Trophoblast cell (in vitro differentiated cells and primary cell): ENCODE results near the gene MAGI2.
A peak's percentile ranks its signal among the peaks of the same experiment; 100 is the strongest.

Experiments used
- DNase-seq, 2 donors: peaks; one replicate each; pipeline ENCODE4 v3.0.0-alpha.2; 2016
- H2AFZ ChIP-seq: 2 replicates; pipeline ENCODE4 v1.6.1; 2013; ENCODE audit warnings: low read length, moderate library complexity, mild to moderate bottlenecking; ENCODE audit not compliant: insufficient read depth, poor library complexity
- H2AK5ac ChIP-seq: 2 replicates; pipeline ENCODE4 v1.6.1; 2013; ENCODE audit warnings: mild to moderate bottlenecking, low read length
- H2BK120ac ChIP-seq: 2 replicates; pipeline ENCODE4 v1.6.1; 2013; ENCODE audit warnings: low read length, mild to moderate bottlenecking, moderate library complexity; ENCODE audit not compliant: insufficient read depth, poor library complexity
- H2BK12ac ChIP-seq: 2 replicates; pipeline ENCODE4 v1.6.1; 2013; ENCODE audit warnings: mild to moderate bottlenecking, low read length, moderate library complexity
- H2BK5ac ChIP-seq: 2 replicates; pipeline ENCODE4 v1.6.1; 2013; ENCODE audit warnings: low read length, low read depth, moderate library complexity, mild to moderate bottlenecking; ENCODE audit not compliant: poor library complexity
- H3K14ac ChIP-seq: 2 replicates; pipeline ENCODE4 v1.6.1; 2013; ENCODE audit warnings: mild to moderate bottlenecking, low read length
- H3K18ac ChIP-seq: 2 replicates; pipeline ENCODE4 v1.6.1; 2013; ENCODE audit warnings: mild to moderate bottlenecking, low read length
- H3K23ac ChIP-seq: 2 replicates; pipeline ENCODE4 v1.6.1; 2013; ENCODE audit warnings: low read length
- H3K27ac ChIP-seq: 2 replicates; pipeline ENCODE4 v1.5.1; 2013; ENCODE audit warnings: low read depth, mild to moderate bottlenecking, inconsistent platforms, low read length, moderate library complexity
- H3K27me3 ChIP-seq: 2 replicates; pipeline ENCODE4 v1.6.1; 2013; ENCODE audit warnings: inconsistent platforms, mild to moderate bottlenecking, low read length, moderate library complexity; ENCODE audit not compliant: insufficient read depth
- H3K36me3 ChIP-seq, 2 experiments: 1 replicate in 1 of 2; 2 replicates in 1 of 2; pipeline ENCODE4 v1.6.1; 2013; ENCODE audit warnings: low read length in 2 of 2, mild to moderate bottlenecking in 2 of 2, moderate library complexity in 1 of 2; ENCODE audit not compliant: insufficient read depth in 2 of 2, control insufficient read depth in 1 of 2
- H3K4ac ChIP-seq: 2 replicates; pipeline ENCODE4 v1.6.1; 2013; ENCODE audit warnings: low read depth, mild to moderate bottlenecking, low read length, moderate library complexity
- H3K4me1 ChIP-seq, 2 experiments: 1 replicate in 1 of 2; 2 replicates in 1 of 2; pipeline ENCODE4 v1.6.1; 2013; ENCODE audit warnings: low read length in 2 of 2, mild to moderate bottlenecking in 2 of 2, moderate library complexity in 1 of 2; ENCODE audit not compliant: insufficient read depth in 2 of 2, control insufficient read depth in 1 of 2
- H3K4me2 ChIP-seq: 2 replicates; pipeline ENCODE4 v1.6.1; 2013; ENCODE audit warnings: inconsistent platforms, mild to moderate bottlenecking, low read length, moderate library complexity
- H3K4me3 ChIP-seq: 2 replicates; pipeline ENCODE4 v1.5.1; 2013; ENCODE audit warnings: mild to moderate bottlenecking, low read depth, low read length, inconsistent platforms
- H3K79me1 ChIP-seq: one replicate; pipeline ENCODE4 v1.6.1; 2013; ENCODE audit warnings: low read length
- H3K79me2 ChIP-seq: 2 replicates; pipeline ENCODE4 v1.6.1; 2013; ENCODE audit warnings: low read length, mild to moderate bottlenecking; ENCODE audit not compliant: control insufficient read depth, insufficient read depth, poor library complexity
- H3K9ac ChIP-seq: 2 replicates; pipeline ENCODE4 v1.6.1; 2013; ENCODE audit warnings: mild to moderate bottlenecking, low read length
- H3K9me3 ChIP-seq: 2 replicates; pipeline ENCODE4 v1.6.1; 2013; ENCODE audit warnings: low read depth, mild to moderate bottlenecking, control low read depth, inconsistent platforms, low read length; ENCODE audit not compliant: insufficient read depth
- H4K12ac ChIP-seq: 2 replicates; pipeline ENCODE4 v1.6.1; 2013; ENCODE audit warnings: low read depth, mild to moderate bottlenecking, low read length, moderate library complexity
- H4K8ac ChIP-seq: 2 replicates; pipeline ENCODE4 v1.6.1; 2013; ENCODE audit warnings: low read depth, mild to moderate bottlenecking, low read length, moderate library complexity
- H4K91ac ChIP-seq: one replicate; pipeline ENCODE4 v1.6.1; 2013; ENCODE audit warnings: low read depth, mild to moderate bottlenecking, low read length, moderate library complexity
- WGBS: extraction: QIAGEN DNeasy Blood & Tissue Kit; methylation state at CpG from one replicate; pipeline ENCODE4 v1.1.7; 2013; ENCODE audit warnings: missing lambda C conversion rate; ENCODE audit not compliant: insufficient read length, insufficient coverage; ENCODE audit errors: extremely low coverage; 5-methylcytosine and 5-hydroxymethylcytosine counted together

Gene MAGI2

DNA sequence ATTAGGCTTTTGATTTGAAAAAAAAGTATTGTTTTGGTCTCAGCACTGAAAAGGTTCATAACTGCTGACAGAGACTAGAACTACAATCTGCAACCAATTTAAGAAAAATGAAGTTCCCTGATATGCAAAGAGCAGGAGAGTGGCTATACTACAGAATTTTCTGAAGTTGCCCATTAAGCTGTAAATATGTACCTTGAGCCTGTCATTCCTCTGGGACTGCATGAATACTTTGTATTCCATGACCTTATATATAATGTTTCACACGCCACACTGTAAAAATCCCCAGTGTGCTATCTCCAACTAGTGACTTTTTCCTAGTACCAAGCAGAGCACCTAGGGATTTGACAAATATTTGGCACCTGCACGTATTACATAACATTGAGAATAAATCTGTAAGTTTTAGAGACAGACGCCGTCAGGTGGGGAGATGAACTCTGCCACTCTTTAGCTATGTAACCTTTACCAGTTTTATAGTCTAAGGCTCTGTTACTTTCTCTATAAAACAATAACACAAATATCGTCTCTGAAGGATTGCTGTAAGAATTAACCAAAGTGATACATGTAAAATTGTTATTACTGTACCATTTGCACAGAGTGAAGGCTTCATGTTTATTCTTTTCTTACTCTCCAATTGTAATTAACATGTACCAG lies 235.4 kb downstream of the MAGI2 start:
- no peak overlapping the region for H3K23ac ChIP-seq
- no peaks in the 10 kb centered on the region for H3K79me2 ChIP-seq
- H2AFZ ChIP-seq: no peak overlapping the region
- H3K4me2 ChIP-seq: no peak overlapping the region
- H3K18ac ChIP-seq: no peak overlapping the region
- H3K4ac ChIP-seq: no peak overlapping the region
- no peak overlapping the region for H3K4me3 ChIP-seq
- no peak for DNase-seq
- no peak overlapping the region for H2BK120ac ChIP-seq
- no peak overlapping the region for H3K14ac ChIP-seq
- no peak overlapping the region for H2AK5ac ChIP-seq
- no peak overlapping the region for H2BK12ac ChIP-seq
- no peak overlapping the region for H3K9ac ChIP-seq
- no peaks in the 10 kb centered on the region for H3K4me1 ChIP-seq
- no peak overlapping the region for H3K27ac ChIP-seq
- H2BK5ac ChIP-seq: no peak overlapping the region
- H3K36me3 ChIP-seq: no peaks in the 10 kb centered on the region
- no peak overlapping the region for H4K91ac ChIP-seq
- H3K27me3 ChIP-seq: no peaks in the 10 kb centered on the region
- H4K12ac ChIP-seq: no peak overlapping the region
- H3K79me1 ChIP-seq: no peaks in the 10 kb centered on the region
- H4K8ac ChIP-seq: no peak overlapping the region
- no peaks in the 10 kb centered on the region for H3K9me3 ChIP-seq
- no CpG with 5 or more reads among the region's 5 CpGs for WGBS

DNA sequence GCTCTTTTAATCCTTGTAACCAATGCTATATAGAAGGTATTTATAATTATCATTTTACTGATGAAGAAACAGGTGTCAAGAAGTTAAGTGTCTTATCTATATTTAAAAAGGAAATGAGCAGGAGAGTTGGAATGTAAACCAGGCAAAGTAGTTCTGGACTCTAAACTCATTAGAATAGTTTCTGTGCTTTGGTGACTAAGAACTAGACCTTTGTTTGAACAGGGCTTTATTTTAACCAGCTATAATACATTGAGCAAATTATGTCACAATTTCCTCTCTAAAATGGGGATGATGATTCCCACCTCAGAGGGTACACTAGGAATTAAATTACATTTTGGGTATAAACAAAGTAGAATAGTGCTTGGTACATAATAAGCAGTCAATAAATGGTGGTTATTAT lies 236.0 kb downstream of the MAGI2 start:
- Histone ChIP-seq H3K4me2 (no peak overlapping the region), H3K4ac (no peak overlapping the region), H4K12ac (no peak overlapping the region), H3K9me3 (no peaks in the 10 kb centered on the region), H2BK5ac (no peak overlapping the region), H4K91ac (no peak overlapping the region), H3K18ac (no peak overlapping the region), H3K14ac (no peak overlapping the region), H3K9ac (no peak overlapping the region), H2BK12ac (no peak overlapping the region), H3K36me3 (no peaks in the 10 kb centered on the region), H4K8ac (no peak overlapping the region), H2AK5ac (no peak overlapping the region), H3K4me1 (no peaks in the 10 kb centered on the region), H3K23ac (no peak overlapping the region), H2AFZ (no peak overlapping the region), H3K27ac (no peak overlapping the region), H3K79me1 (no peaks in the 10 kb centered on the region), H3K27me3 (no peaks in the 10 kb centered on the region), H3K4me3 (no peak overlapping the region), H3K79me2 (no peaks in the 10 kb centered on the region), H2BK120ac (no peak overlapping the region)
- peak in 1 of 2 donors; percentile 39 for DNase-seq

DNA sequence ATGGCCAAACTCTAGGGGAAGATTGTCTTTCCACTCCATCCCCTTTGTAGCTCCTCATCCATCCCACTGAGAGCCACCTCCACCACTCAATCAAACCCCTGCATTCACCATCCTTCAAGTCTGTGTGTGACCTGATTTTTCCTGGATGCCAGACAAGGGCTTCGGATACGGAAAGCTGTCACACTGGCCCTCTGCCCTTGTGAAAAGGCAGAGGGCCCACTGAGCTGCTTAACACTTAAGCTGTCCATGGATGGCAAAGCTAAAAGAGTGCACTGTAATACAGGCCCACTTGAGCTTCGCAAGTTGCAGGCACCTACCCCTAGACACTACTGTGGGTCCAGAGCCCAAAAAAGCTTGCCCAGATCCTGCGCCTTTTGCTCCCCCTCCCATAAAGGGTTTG lies 237.2 kb downstream of the MAGI2 start:
- H2BK5ac ChIP-seq: no peak overlapping the region
- no peak overlapping the region for H4K12ac ChIP-seq
- no peak overlapping the region for H2AK5ac ChIP-seq
- no peak overlapping the region for H2BK120ac ChIP-seq
- DNase-seq: no peak
- H3K4ac ChIP-seq: no peak overlapping the region
- no peak overlapping the region for H4K8ac ChIP-seq
- no peak overlapping the region for H4K91ac ChIP-seq
- H3K27ac ChIP-seq: no peak overlapping the region
- no CpG with 5 or more reads among the region's 4 CpGs for WGBS
- H2AFZ ChIP-seq: no peak overlapping the region
- H3K18ac ChIP-seq: no peak overlapping the region
- H2BK12ac ChIP-seq: no peak overlapping the region
- H3K9ac ChIP-seq: no peak overlapping the region
- no peaks in the 10 kb centered on the region for H3K27me3 ChIP-seq
- H3K79me2 ChIP-seq: no peaks in the 10 kb centered on the region
- H3K79me1 ChIP-seq: no peaks in the 10 kb centered on the region
- H3K23ac ChIP-seq: no peak overlapping the region
- no peaks in the 10 kb centered on the region for H3K9me3 ChIP-seq
- H3K4me1 ChIP-seq: no peaks in the 10 kb centered on the region
- no peak overlapping the region for H3K4me2 ChIP-seq
- no peak overlapping the region for H3K14ac ChIP-seq
- no peak overlapping the region for H3K4me3 ChIP-seq
- H3K36me3 ChIP-seq: no peaks in the 10 kb centered on the region

DNA sequence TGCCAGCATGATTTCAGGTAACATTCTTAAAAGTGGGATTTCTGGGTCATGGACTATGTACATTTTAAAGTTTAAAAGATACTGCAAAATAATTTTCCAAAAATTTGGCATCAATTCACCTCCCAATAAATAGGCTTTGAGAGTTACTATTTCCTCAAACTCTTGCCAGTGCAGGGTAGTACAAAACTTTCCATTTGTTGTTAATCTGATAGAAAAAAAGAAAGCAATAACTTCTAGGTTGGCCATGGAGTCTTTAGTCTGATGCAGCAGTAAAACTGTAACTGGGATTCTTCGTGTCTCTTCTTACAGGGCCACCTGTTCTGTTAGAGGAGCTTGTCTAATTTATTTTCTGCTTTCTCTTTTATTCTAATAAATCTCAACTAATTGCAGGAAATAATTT lies 241.1 kb downstream of the MAGI2 start:
- no peak overlapping the region for H4K8ac ChIP-seq
- H3K9me3 ChIP-seq: no peaks in the 10 kb centered on the region
- H4K91ac ChIP-seq: no peak overlapping the region
- H3K14ac ChIP-seq: no peak overlapping the region
- no peak overlapping the region for H3K18ac ChIP-seq
- H3K4me1 ChIP-seq: no peaks in the 10 kb centered on the region
- no peak overlapping the region for H4K12ac ChIP-seq
- no peaks in the 10 kb centered on the region for H3K36me3 ChIP-seq
- H3K79me1 ChIP-seq: no peaks in the 10 kb centered on the region
- H3K4ac ChIP-seq: no peak overlapping the region
- no peak overlapping the region for H3K9ac ChIP-seq
- no peak for DNase-seq
- no peaks in the 10 kb centered on the region for H3K27me3 ChIP-seq
- no peak overlapping the region for H2BK12ac ChIP-seq
- H2BK5ac ChIP-seq: no peak overlapping the region
- H3K4me3 ChIP-seq: no peak overlapping the region
- no peak overlapping the region for H3K27ac ChIP-seq
- H3K4me2 ChIP-seq: no peak overlapping the region
- H3K23ac ChIP-seq: no peak overlapping the region
- no CpG with 5 or more reads among the region's 1 CpG for WGBS
- H2AFZ ChIP-seq: no peak overlapping the region
- H2AK5ac ChIP-seq: no peak overlapping the region
- no peak overlapping the region for H2BK120ac ChIP-seq
- no peaks in the 10 kb centered on the region for H3K79me2 ChIP-seq
